SK-N-SH (cell line): ENCODE measurements around the gene UBE2G1. TPM values are rescaled to one million over a fixed set of nuclear protein-coding genes. Genes with fewer than 3 reads are reported as not detected.
A peak's percentile ranks its signal among the peaks of the same experiment; 100 is the strongest.

ENCODE experiments used
- CTCF ChIA-PET: fragments of 300-600, 350-600 bp; formaldehyde crosslinking; extraction: SDS; loops from one replicate; lab custom pipeline; 2021; lab: Yijun Ruan, JAX
- POLR2A ChIA-PET: fragments of 350-600 bp; sonication (Branson Sonifier 250); formaldehyde crosslinking; extraction: SDS; loops from one replicate; lab custom pipeline; 2020; ENCODE audit warnings: antibody characterized with exemption, inconsistent platforms; lab: Yijun Ruan, JAX
- DNase-seq: peaks from one replicate; pipeline ENCODE4 v3.0.0; 2012
- H2AFZ ChIP-seq: fragments of 200-600 bp; sonication (generic); 2 replicates; pipeline ENCODE4 v1.8.1; 2016; ENCODE audit warnings: antibody characterized with exemption, mild to moderate bottlenecking, low read depth
- H3F3A ChIP-seq: fragments of 200-600 bp; sonication (generic); replicated peaks from 2 replicates; pipeline ENCODE3; 2016; ENCODE audit warnings: antibody characterized with exemption, mild to moderate bottlenecking; ENCODE audit not compliant: insufficient read depth
- H3K27ac ChIP-seq, 2 experiments: fragments of 200-500 bp in 1 of 2; fragments of 200-600 bp in 1 of 2; sonication (Bioruptor generic) in 1 of 2; sonication (generic), shearing (Covaris generic) in 1 of 2; 2 replicates each; pipeline versions ENCODE4 v1.5.1 to v1.6.1; 2014 to 2016; ENCODE audit warnings: low read depth in 2 of 2, inconsistent platforms in 1 of 2, low read length in 1 of 2, mild to moderate bottlenecking in 1 of 2, mixed read lengths in 1 of 2
- H3K27me3 ChIP-seq: fragments of 200-600 bp; sonication (generic), shearing (Covaris generic); 2 replicates; pipeline ENCODE4 v1.6.1; 2016; ENCODE audit warnings: mixed run types; ENCODE audit not compliant: insufficient read depth
- H3K36me3 ChIP-seq, 2 experiments: fragments of 200-500 bp in 1 of 2; fragments of 200-600 bp in 1 of 2; sonication (Bioruptor generic) in 1 of 2; sonication (generic) in 1 of 2; replicated peaks in 1 of 2; 2 replicates each; pipeline versions ENCODE3 to v1.5.1; 2014 to 2016; ENCODE audit warnings: low read length in 1 of 2, mild to moderate bottlenecking in 1 of 2; ENCODE audit not compliant: insufficient read depth in 2 of 2, control insufficient read depth in 1 of 2
- H3K4me1 ChIP-seq, 2 experiments: fragments of 200-500 bp in 1 of 2; fragments of 200-600 bp in 1 of 2; sonication (Bioruptor generic) in 1 of 2; sonication (generic), shearing (Covaris generic) in 1 of 2; 2 replicates each; pipeline versions ENCODE4 v1.5.1 to v1.6.1; 2014 to 2016; ENCODE audit warnings: low read depth in 1 of 2, low read length in 1 of 2, mixed run types in 1 of 2; ENCODE audit not compliant: insufficient read depth in 2 of 2, control insufficient read depth in 1 of 2
- H3K4me2 ChIP-seq: fragments of 200-600 bp; sonication (generic), shearing (Covaris generic); 2 replicates; pipeline ENCODE4 v1.6.1; 2017; ENCODE audit warnings: mixed run types
- H3K4me3 ChIP-seq, 2 experiments: fragments of 200-500 bp in 1 of 2; fragments of 200-600 bp in 1 of 2; sonication (Bioruptor generic) in 1 of 2; sonication (generic), shearing (Covaris generic) in 1 of 2; 2 replicates each; pipeline versions ENCODE4 v1.5.1 to v1.8.1; 2014 to 2016; ENCODE audit warnings: low read depth in 2 of 2, inconsistent platforms in 1 of 2, low read length in 1 of 2, mild to moderate bottlenecking in 1 of 2, mixed read lengths in 1 of 2, moderate library complexity in 1 of 2
- H3K79me2 ChIP-seq: fragments of 200-600 bp; sonication (generic); 2 replicates; pipeline ENCODE4 v1.8.1; 2017; ENCODE audit warnings: mild to moderate bottlenecking; ENCODE audit not compliant: insufficient read depth
- H3K9ac ChIP-seq: fragments of 200-600 bp; sonication (generic); 2 replicates; pipeline ENCODE4 v1.6.1; 2017; ENCODE audit warnings: mixed run types
- H3K9me2 ChIP-seq: fragments of 200-600 bp; sonication (generic); 2 replicates; pipeline ENCODE4 v1.6.1; 2017; ENCODE audit warnings: mixed run types
- H3K9me3 ChIP-seq: fragments of 200-600 bp; sonication (generic); 2 replicates; pipeline ENCODE4 v1.6.1; 2017; ENCODE audit warnings: mixed run types, mild to moderate bottlenecking, moderate library complexity
- H4K20me1 ChIP-seq: fragments of 200-600 bp; sonication (generic); 2 replicates; pipeline ENCODE4 v1.6.1; 2017; ENCODE audit warnings: mild to moderate bottlenecking, mixed run types; ENCODE audit not compliant: insufficient read depth
- CTCF ChIP-seq: fragments of 200-600 bp; sonication (generic); IDR thresholded peaks from 2 replicates; pipeline ENCODE4 v1.6.1; 2017; ENCODE audit warnings: antibody characterized with exemption, mild to moderate bottlenecking, moderate library complexity
- ELF1 ChIP-seq: IDR thresholded peaks from 2 replicates; pipeline ENCODE4 v1.4.0; 2012
- FOSL2 ChIP-seq: IDR thresholded peaks from 2 replicates; pipeline ENCODE4 v1.4.0; 2012; ENCODE audit warnings: low read depth, mild to moderate bottlenecking, moderate library complexity, borderline replicate concordance
- FOXJ3 ChIP-seq: sonication (generic); formaldehyde crosslinking; IDR thresholded peaks from 2 replicates; pipeline ENCODE4 v1.5.1; 2020; ENCODE audit warnings: mild to moderate bottlenecking, missing genetic modification reagents
- MAX ChIP-seq: IDR thresholded peaks from 2 replicates; pipeline ENCODE4 v1.4.0; 2012; ENCODE audit warnings: low read depth
- MEF2A ChIP-seq: IDR thresholded peaks from 2 replicates; pipeline ENCODE4 v1.4.0; 2012; ENCODE audit warnings: low read depth, borderline replicate concordance
- NRF1 ChIP-seq: IDR thresholded peaks from 2 replicates; pipeline ENCODE4 v1.6.1; 2012; ENCODE audit warnings: low read depth, mild to moderate bottlenecking, low read length
- PBX3 ChIP-seq: IDR thresholded peaks from 2 replicates; pipeline ENCODE4; 2012
- POLR2AphosphoS5 ChIP-seq: IDR thresholded peaks from 2 replicates; pipeline ENCODE4 v1.6.1; 2012; ENCODE audit warnings: low read depth, low read length
- RAD21 ChIP-seq: IDR thresholded peaks from 2 replicates; pipeline ENCODE4 v1.6.1; 2012; ENCODE audit warnings: mild to moderate bottlenecking, low read length
- RCOR1 ChIP-seq: fragments of 150-350 bp; IDR thresholded peaks from 2 replicates; pipeline ENCODE4 v1.6.1; 2017; ENCODE audit warnings: antibody characterized with exemption, low read length
- REST ChIP-seq: IDR thresholded peaks from 2 replicates; pipeline ENCODE4 v1.6.1; 2012; ENCODE audit warnings: mild to moderate bottlenecking, low read depth, low read length, moderate library complexity
- RFX5 ChIP-seq: IDR thresholded peaks from 2 replicates; pipeline ENCODE4 v1.6.1; 2012; ENCODE audit warnings: mild to moderate bottlenecking, improper control_type of control experiment, low read length
- RXRA ChIP-seq: IDR thresholded peaks from 2 replicates; pipeline ENCODE4 v1.4.0; 2012; ENCODE audit warnings: low read depth, mild to moderate bottlenecking, borderline replicate concordance
- TCF12 ChIP-seq: IDR thresholded peaks from 2 replicates; pipeline ENCODE4 v1.4.0; 2012
- USF1 ChIP-seq: IDR thresholded peaks from 2 replicates; pipeline ENCODE4 v1.4.0; 2012; ENCODE audit warnings: low read depth, borderline replicate concordance
- ZBTB33 ChIP-seq: IDR thresholded peaks from 2 replicates; pipeline ENCODE4 v1.4.0; 2012; ENCODE audit warnings: low read depth, borderline replicate concordance
- WGBS: methylation state at CpG from one replicate; pipeline ENCODE4 v1.1.6; 2017; ENCODE audit warnings: low lambda C conversion rate; 5-methylcytosine and 5-hydroxymethylcytosine counted together
- polyA plus RNA-seq, 3 experiments: library from polyadenylated mRNA; depleted of rRNA; stranded (reverse); fragments of >200 nt; gene quantifications; 2 replicates each; pipeline ENCODE4 v1.2.3, GENCODE V29; 2012

Gene UBE2G1
- polyA plus RNA-seq, 1 of the 3 experiments (the other 2 are of a cell fraction), result 23.2 TPM

- H3K79me2 ChIP-seq, result peaks cover 100% of the 10 kb centered on the region
- TF ChIP-seq FOXJ3 (CRISPR knock-in tag) (no peak), FOSL2 (peak; percentile 12; the same call in 1 of the 2 replicates)
- ChIA-PET POLR2A (no interaction called here), CTCF (no interaction called here)
- H3K36me3 ChIP-seq, result peaks cover 0 to 4% of the 10 kb centered on the region in 2 experiments
- no peaks in the 10 kb centered on the region for H3K9me3 ChIP-seq
- no peak overlapping the region for H3K27ac ChIP-seq
- H3K9me2 ChIP-seq, result no peaks in the 10 kb centered on the region
- no peaks in the 10 kb centered on the region for H3K4me1 ChIP-seq
- H3F3A ChIP-seq, result no peaks in the 10 kb centered on the region
- DNase-seq, result no peak
- H4K20me1 ChIP-seq, result peaks cover 98% of the 10 kb centered on the region
- no peak overlapping the region for H2AFZ ChIP-seq
- no peak overlapping the region for H3K4me3 ChIP-seq
- H3K4me2 ChIP-seq, result no peak overlapping the region
- no peak overlapping the region for H3K9ac ChIP-seq
- H3K27me3 ChIP-seq, result no peaks in the 10 kb centered on the region
- 83% methylated on average over 11 of the region's 11 CpGs for WGBS
Measured at GRCh38 chr17:4354862-4355514, 11.5 kb downstream of the UBE2G1 start.

- no peaks in the 10 kb centered on the region for H3F3A ChIP-seq
- WGBS, result 90% methylated on average over 2 of the region's 2 CpGs
- peaks cover 98% of the 10 kb centered on the region for H4K20me1 ChIP-seq
- no peaks in the 10 kb centered on the region for H3K27me3 ChIP-seq
- H3K9ac ChIP-seq, result no peak overlapping the region
- H3K9me2 ChIP-seq, result no peaks in the 10 kb centered on the region
- H3K4me2 ChIP-seq, result no peak overlapping the region
- DNase-seq, result no peak
- peaks cover 0 to 7% of the 10 kb centered on the region in 2 experiments for H3K36me3 ChIP-seq
- no peak overlapping the region for H2AFZ ChIP-seq
- H3K9me3 ChIP-seq, result no peaks in the 10 kb centered on the region
- ChIA-PET POLR2A (no interaction called here), CTCF (no interaction called here)
- no peak overlapping the region for H3K4me3 ChIP-seq
- H3K4me1 ChIP-seq, result no peaks in the 10 kb centered on the region
- H3K79me2 ChIP-seq, result peaks cover 100% of the 10 kb centered on the region
- no peak overlapping the region for H3K27ac ChIP-seq
- TF ChIP-seq NRF1 (no peak), PBX3 (no peak), USF1 (no peak), POLR2AphosphoS5 (no peak), FOXJ3 (CRISPR knock-in tag) (no peak), RAD21 (no peak), REST (no peak), RXRA (no peak), RFX5 (no peak), ELF1 (no peak), MEF2A (no peak), CTCF (no peak), TCF12 (no peak), MAX (no peak), ZBTB33 (no peak), RCOR1 (no peak)
Measured at GRCh38 chr17:4354206-4354605, 12.3 kb downstream of the UBE2G1 start.
